HL-60 (cell line): Measurements from ENCODE around the gene ATOH1.

Experiments used
- DNase-seq, 2 experiments: peaks; one replicate each; pipeline ENCODE4 v3.0.0-alpha.2; 2010 to 2020; ENCODE audit warnings: low read depth in 1 of 2, low spot score in 1 of 2
- H3K27ac ChIP-seq: fragments of 250-450 bp; sonication (Bioruptor Pico); replicated peaks from 2 replicates; pipeline ENCODE4 v1.5.1; 2020; ENCODE audit warnings: mild to moderate bottlenecking, moderate library complexity
- H3K27me3 ChIP-seq: fragments of 250-450 bp; sonication (Bioruptor Pico); 2 replicates; pipeline ENCODE4 v1.5.1; 2021; ENCODE audit warnings: mild to moderate bottlenecking, moderate library complexity; ENCODE audit not compliant: insufficient read depth, poor library complexity, severe bottlenecking
- H3K4me3 ChIP-seq: replicated peaks from 2 replicates; pipeline ENCODE4 v1.5.1; 2011; ENCODE audit warnings: mild to moderate bottlenecking, control low read depth, low read length; ENCODE audit not compliant: insufficient read depth
- GABPA ChIP-seq: IDR thresholded peaks from 2 replicates; pipeline ENCODE4 v1.6.1; 2012; ENCODE audit warnings: low read depth
- POLR2AphosphoS5 ChIP-seq: IDR thresholded peaks from 2 replicates; pipeline ENCODE4 v1.6.1; 2012; ENCODE audit warnings: low read depth
- SPI1 ChIP-seq: IDR thresholded peaks from 2 replicates; pipeline ENCODE4 v1.6.1; 2012; ENCODE audit warnings: low read depth, mild to moderate bottlenecking, borderline replicate concordance
- TF ChIP-seq, protein P1 (sequence below): IDR thresholded peaks from 2 replicates; pipeline ENCODE4 v1.6.1; 2012; ENCODE audit warnings: low read depth; ENCODE audit not compliant: insufficient replicate concordance
- TF ChIP-seq, protein P2 (sequence below): IDR thresholded peaks from one replicate; pipeline ENCODE4 v1.5.1; 2011; ENCODE audit warnings: low read length, control low read depth, inconsistent platforms; ENCODE audit not compliant: insufficient read depth

ATOH1 gene

GRCh38 chr4:93802045-93802444 is 26.5 kb upstream of the ATOH1 start:
- Histone ChIP-seq H3K27me3 (peaks cover 2% of the 10 kb centered on the region), H3K27ac (no peak overlapping the region), H3K4me3 (no peak overlapping the region)
- TF ChIP-seq, protein P1, sequence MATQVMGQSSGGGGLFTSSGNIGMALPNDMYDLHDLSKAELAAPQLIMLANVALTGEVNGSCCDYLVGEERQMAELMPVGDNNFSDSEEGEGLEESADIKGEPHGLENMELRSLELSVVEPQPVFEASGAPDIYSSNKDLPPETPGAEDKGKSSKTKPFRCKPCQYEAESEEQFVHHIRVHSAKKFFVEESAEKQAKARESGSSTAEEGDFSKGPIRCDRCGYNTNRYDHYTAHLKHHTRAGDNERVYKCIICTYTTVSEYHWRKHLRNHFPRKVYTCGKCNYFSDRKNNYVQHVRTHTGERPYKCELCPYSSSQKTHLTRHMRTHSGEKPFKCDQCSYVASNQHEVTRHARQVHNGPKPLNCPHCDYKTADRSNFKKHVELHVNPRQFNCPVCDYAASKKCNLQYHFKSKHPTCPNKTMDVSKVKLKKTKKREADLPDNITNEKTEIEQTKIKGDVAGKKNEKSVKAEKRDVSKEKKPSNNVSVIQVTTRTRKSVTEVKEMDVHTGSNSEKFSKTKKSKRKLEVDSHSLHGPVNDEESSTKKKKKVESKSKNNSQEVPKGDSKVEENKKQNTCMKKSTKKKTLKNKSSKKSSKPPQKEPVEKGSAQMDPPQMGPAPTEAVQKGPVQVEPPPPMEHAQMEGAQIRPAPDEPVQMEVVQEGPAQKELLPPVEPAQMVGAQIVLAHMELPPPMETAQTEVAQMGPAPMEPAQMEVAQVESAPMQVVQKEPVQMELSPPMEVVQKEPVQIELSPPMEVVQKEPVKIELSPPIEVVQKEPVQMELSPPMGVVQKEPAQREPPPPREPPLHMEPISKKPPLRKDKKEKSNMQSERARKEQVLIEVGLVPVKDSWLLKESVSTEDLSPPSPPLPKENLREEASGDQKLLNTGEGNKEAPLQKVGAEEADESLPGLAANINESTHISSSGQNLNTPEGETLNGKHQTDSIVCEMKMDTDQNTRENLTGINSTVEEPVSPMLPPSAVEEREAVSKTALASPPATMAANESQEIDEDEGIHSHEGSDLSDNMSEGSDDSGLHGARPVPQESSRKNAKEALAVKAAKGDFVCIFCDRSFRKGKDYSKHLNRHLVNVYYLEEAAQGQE = no peak
- no peak for TF ChIP-seq POLR2AphosphoS5
- DNase-seq = no peak

- Histone ChIP-seq H3K27me3 (no peaks in the 10 kb centered on the region), H3K4me3 (no peak overlapping the region), H3K27ac (no peak overlapping the region)
- DNase-seq = no peak
- TF ChIP-seq, protein P1 = no peak
- TF ChIP-seq GABPA (no peak), POLR2AphosphoS5 (no peak), SPI1 (no peak)
- TF ChIP-seq, protein P2, sequence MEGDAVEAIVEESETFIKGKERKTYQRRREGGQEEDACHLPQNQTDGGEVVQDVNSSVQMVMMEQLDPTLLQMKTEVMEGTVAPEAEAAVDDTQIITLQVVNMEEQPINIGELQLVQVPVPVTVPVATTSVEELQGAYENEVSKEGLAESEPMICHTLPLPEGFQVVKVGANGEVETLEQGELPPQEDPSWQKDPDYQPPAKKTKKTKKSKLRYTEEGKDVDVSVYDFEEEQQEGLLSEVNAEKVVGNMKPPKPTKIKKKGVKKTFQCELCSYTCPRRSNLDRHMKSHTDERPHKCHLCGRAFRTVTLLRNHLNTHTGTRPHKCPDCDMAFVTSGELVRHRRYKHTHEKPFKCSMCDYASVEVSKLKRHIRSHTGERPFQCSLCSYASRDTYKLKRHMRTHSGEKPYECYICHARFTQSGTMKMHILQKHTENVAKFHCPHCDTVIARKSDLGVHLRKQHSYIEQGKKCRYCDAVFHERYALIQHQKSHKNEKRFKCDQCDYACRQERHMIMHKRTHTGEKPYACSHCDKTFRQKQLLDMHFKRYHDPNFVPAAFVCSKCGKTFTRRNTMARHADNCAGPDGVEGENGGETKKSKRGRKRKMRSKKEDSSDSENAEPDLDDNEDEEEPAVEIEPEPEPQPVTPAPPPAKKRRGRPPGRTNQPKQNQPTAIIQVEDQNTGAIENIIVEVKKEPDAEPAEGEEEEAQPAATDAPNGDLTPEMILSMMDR = no peak
Measured at GRCh38 chr4:93809773-93810172, 18.8 kb upstream of the ATOH1 start.

DNA sequence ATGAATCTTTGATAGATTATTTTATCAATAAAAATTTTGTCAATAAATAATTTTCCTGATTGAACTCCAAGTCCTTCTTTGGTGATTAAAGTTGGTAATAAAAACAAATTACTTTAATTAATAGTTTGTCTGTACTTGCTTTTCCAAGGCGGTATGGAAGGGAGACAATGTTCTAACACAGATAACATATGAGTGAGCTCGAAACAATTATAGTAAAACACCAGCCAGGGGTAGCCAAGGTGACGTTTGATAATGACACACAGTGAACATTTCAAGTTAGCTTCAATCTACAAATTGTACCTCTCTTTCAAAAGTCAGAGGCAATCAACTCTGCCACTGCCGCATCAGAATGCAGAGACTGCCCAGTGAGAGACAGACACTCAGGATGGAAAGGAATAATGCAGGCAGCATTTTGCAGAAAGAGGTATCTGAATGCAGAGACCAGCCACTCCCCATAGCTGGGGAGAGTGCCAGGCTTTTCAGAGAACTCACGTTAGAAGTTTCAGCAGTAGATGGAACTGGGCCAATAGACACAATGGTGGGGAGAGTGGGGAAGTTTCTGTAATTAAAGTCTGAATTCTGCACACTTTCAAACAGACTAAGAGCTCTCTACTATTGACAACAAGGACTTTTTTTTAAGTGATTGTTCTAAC is 18.1 kb upstream of the ATOH1 start:
- no peak for DNase-seq
- Histone ChIP-seq H3K4me3 (no peak overlapping the region), H3K27ac (no peak overlapping the region), H3K27me3 (no peaks in the 10 kb centered on the region)
- TF ChIP-seq, protein P1 = no peak
- TF ChIP-seq, protein P2 = no peak
- TF ChIP-seq POLR2AphosphoS5 = no peak
